Measurements from ENCODE around the gene TP53BP1.
A peak's percentile ranks its signal among the peaks of the same experiment; 100 is the strongest.
"Not testable (repeated sequence)": the region's sequence is repeated elsewhere in the genome, so short reads cannot be mapped to it uniquely, and the experiment has no call there.

The TP53BP1 gene, protein sequence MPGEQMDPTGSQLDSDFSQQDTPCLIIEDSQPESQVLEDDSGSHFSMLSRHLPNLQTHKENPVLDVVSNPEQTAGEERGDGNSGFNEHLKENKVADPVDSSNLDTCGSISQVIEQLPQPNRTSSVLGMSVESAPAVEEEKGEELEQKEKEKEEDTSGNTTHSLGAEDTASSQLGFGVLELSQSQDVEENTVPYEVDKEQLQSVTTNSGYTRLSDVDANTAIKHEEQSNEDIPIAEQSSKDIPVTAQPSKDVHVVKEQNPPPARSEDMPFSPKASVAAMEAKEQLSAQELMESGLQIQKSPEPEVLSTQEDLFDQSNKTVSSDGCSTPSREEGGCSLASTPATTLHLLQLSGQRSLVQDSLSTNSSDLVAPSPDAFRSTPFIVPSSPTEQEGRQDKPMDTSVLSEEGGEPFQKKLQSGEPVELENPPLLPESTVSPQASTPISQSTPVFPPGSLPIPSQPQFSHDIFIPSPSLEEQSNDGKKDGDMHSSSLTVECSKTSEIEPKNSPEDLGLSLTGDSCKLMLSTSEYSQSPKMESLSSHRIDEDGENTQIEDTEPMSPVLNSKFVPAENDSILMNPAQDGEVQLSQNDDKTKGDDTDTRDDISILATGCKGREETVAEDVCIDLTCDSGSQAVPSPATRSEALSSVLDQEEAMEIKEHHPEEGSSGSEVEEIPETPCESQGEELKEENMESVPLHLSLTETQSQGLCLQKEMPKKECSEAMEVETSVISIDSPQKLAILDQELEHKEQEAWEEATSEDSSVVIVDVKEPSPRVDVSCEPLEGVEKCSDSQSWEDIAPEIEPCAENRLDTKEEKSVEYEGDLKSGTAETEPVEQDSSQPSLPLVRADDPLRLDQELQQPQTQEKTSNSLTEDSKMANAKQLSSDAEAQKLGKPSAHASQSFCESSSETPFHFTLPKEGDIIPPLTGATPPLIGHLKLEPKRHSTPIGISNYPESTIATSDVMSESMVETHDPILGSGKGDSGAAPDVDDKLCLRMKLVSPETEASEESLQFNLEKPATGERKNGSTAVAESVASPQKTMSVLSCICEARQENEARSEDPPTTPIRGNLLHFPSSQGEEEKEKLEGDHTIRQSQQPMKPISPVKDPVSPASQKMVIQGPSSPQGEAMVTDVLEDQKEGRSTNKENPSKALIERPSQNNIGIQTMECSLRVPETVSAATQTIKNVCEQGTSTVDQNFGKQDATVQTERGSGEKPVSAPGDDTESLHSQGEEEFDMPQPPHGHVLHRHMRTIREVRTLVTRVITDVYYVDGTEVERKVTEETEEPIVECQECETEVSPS (N-terminal part only)

DNA sequence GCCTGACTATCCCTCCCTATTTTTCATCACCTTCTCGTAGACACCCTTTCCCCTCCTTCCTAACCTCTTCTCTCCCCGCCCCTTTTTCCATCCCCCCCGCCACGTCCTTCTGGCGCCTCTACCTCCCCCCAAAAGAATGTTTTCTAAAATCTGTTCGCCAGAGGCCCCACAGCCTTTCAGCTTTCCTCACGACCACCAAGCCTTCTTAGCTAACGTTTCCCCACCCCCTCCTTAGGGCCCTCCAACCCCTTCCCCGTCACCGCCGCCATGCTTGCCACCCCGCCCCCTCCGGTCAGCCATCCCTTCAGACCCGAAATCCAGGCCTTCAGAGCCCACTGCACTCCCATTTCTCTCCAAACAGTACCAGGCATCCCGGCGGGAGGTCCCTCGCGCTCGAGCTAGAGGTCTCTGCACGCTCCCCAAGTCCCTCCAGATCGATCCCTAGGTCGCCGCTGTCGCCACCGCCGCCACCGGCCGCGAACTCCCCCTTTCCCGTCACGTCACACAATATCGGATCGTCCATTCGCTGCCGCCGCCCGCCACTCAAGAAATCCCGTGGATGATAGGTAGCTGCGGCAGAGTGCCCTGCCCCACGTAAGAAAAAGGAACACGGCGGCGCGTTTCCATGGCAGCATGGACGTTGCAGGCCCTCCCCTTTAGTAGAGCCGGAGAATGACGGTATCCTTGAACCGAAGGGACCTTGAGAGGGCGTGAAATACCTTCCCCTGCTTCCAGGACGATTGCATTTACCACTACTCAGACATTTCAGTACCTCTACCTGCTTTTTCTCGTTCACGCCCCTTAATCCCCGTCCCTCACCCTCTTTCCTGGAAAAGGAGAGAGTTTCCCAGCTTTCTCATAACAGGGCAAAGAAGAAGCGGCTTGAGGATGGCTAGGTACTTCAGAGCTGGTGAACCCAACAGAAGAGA lies at the start of gene TP53BP1:
Gene TP53BP1 (minus strand): TSS at position 484 of the 929 bp plus-strand sequence. CDS start 113 bp downstream, at position 371.
- DNase-seq (ENCODE audit: low read depth): peak; percentile 92

DNA sequence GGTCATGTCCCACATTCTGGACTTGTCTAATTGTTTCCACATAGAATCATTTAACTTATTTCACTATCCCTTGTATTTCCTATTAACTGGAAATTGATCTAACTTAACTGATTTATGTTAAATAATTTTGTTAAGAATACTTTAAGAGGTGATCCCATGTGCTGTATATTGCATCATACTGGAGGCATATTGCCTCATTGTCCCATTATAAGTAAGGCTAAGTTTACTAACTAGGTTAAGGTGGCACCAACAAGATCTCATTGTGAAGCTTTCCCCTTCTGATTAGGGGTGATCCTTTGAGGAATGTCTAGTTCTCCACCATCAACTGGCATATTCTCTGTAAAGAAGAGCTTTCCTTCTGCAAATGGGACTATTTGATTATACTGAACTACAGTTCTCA lies 48.8 kb upstream of the TP53BP1 start:
- no peak for DNase-seq (ENCODE audit: low read depth)

DNA sequence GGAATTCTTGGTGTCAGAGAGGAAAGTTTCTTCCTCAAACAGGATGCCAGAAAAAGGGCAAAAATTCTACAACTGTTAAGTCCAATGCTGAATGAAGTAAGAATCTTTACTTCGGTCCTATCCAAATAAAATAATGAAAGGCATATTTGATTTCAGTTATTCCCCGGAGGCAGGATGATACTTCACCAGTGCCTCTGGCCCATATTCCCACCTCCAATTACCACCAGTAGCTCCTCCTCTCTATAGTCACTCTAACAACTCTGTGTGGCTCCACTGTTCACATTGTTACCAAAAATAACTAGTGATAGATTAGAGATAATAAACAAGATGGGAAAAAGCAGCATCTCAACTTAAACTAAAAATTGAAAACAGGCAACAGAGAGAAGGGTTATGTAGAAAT lies 45.1 kb upstream of the TP53BP1 start:
- no peak for DNase-seq (ENCODE audit: low read depth)

DNA sequence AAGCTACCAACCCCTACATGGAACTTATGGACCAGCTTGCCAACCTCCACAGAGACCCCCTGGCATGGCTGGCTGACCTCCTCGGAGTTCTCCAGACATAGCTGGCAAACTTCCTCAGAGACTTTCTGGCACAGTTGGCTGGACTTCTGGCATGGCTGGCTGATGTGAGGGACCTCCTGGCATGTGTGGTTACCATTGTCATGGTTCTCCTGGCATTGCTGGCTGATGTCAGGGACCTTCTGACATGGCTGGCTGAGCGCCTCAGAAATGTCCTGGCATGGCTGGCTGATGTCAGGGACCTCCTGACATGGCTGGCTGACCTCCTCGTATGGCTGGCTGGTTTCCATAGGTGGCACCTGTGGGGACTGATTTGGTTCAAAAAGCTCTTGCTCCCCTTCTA lies 41.9 kb upstream of the TP53BP1 start:
- DNase-seq (ENCODE audit: low read depth): no peak

DNA sequence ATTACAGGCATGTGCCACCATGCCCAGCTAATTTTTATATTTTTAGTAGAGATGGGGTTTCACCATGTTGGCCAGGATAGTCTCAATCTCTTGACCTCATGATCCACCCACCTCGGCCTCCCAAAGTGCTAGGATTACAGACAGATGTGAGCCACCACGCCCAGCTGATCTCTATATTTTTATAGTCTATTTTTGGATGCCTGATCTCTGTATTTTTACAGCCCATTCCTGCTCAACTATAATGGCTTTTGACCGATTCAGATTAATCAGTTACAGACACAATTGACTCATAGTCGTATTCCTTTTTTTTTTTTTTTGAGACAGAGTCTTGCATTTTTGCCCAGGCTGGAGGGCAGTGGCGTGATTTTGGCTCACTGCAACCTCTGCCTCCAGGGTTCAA lies 39.9 kb upstream of the TP53BP1 start:
- not testable (repeated sequence) for DNase-seq (ENCODE audit: low read depth)

DNA sequence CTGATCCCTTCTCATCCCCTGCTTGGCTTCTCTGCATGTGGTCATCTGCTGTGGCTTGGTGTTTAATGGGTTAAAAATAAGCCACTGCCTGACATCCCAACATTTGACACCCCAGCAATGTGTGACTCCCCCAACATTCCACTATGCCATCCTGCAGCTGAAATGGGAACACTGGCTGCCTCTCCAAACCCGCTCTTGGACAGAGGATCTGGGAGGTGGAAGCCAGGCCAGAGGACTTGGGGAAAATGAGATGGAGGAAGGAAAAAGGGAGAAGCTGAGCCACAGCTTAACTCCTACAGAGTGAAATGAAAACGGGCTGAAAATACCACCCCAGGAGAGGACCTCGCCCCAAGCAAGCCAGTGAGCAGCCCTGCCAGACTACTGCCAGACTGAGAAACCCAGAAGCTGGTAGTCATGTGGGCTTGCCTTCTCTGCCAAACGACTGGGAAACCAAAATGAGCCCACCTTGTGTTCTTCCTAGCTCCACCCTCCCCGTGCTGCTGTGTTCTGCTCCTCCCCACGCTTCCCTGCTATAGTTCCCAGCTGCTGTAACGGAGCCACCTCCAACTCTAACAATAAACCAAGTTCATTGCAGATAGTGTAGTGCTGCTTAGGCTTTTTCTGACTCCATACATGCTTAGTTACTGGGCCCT lies 38.2 kb upstream of the TP53BP1 start:
- no peak for DNase-seq (ENCODE audit: low read depth)

DNA sequence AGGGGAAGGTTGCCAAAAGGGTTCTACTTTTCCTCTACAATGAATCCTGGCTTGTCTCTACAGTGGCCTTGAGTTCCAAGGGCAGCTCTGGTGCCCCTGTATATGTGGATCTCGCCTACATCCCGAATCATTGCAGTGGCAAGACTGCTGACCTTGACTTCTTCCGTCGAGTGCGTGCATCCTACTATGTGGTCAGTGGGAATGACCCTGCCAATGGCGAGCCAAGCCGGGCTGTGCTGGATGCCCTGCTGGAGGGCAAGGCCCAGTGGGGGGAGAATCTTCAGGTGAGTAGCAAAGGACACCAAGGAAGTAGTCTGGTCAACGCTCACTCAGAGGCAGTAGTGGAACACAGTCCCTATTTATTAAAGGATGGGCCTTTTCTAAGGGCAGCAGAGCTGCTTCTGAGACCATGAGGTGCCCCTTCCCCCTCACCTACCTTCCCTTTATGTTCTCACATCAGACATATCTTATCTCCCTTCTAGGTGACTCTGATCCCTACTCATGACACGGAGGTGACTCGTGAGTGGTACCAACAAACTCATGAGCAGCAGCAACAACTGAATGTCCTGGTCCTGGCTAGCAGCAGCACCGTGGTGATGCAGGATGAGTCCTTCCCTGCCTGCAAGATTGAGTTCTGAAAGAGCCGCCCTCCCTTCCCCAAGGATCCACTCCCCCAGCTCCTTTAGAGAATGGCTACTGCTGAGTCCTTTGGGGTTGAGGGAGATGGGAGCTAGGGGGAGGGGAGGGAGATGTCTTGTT lies 36.8 kb upstream of the TP53BP1 start:
- no peak for DNase-seq (ENCODE audit: low read depth)

DNA sequence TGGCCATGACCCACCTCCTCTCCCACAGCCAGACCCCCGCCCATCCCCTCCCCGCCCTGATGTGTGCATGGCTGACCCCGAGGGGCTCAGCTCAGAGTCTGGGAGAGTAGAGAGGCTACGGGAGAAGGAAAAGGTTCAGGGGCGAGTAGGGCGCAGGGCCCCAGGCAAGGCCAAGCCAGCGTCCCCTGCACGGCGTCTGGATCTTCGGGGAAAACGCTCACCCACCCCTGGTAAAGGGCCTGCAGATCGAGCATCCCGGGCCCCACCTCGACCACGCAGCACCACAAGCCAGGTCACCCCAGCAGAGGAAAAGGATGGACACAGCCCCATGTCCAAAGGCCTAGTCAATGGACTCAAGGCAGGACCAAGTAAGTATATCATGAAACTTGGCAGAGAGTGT lies 36.2 kb upstream of the TP53BP1 start:
- DNase-seq (ENCODE audit: low read depth): no peak

DNA sequence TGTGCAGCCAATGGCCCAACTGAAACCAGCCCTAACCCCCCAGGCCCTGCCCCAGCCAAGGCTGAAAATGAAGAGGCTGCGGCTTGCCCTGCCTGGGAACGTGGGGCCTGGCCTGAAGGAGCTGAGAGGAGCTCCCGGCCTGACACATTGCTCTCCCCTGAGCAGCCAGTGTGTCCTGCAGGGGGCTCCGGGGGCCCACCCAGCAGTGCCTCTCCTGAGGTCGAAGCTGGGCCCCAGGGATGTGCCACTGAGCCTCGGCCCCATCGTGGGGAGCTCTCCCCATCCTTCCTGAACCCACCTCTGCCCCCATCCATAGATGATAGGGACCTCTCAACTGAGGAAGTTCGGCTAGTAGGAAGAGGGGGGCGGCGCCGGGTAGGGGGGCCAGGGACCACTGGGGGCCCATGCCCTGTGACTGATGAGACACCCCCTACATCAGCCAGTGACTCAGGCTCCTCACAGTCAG lies 35.6 kb upstream of the TP53BP1 start:
- DNase-seq (ENCODE audit: low read depth): no peak

DNA sequence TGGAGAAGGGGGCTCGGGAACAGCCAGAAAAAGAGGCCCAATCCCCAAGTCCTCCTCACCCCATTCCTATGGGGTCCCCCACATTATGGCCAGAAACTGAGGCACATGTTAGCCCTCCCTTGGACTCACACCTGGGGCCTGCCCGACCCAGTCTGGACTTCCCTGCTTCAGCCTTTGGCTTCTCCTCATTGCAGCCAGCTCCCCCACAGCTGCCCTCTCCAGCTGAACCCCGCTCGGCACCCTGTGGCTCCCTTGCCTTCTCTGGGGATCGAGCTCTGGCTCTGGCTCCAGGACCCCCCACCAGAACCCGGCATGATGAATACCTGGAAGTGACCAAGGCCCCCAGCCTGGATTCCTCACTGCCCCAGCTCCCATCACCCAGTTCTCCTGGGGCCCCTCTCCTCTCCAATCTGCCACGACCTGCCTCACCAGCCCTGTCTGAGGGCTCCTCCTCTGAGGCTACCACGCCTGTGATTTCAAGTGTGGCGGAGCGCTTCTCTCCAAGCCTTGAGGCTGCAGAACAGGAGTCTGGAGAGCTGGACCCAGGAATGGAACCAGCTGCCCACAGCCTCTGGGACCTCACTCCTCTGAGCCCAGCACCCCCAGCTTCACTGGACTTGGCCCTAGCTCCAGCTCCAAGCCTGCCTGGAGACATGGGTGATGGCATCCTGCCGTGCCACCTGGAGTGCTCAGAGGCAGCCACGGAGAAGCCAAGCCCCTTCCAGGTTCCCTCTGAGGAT lies 35.0 kb upstream of the TP53BP1 start:
- DNase-seq (ENCODE audit: low read depth): no peak

DNA sequence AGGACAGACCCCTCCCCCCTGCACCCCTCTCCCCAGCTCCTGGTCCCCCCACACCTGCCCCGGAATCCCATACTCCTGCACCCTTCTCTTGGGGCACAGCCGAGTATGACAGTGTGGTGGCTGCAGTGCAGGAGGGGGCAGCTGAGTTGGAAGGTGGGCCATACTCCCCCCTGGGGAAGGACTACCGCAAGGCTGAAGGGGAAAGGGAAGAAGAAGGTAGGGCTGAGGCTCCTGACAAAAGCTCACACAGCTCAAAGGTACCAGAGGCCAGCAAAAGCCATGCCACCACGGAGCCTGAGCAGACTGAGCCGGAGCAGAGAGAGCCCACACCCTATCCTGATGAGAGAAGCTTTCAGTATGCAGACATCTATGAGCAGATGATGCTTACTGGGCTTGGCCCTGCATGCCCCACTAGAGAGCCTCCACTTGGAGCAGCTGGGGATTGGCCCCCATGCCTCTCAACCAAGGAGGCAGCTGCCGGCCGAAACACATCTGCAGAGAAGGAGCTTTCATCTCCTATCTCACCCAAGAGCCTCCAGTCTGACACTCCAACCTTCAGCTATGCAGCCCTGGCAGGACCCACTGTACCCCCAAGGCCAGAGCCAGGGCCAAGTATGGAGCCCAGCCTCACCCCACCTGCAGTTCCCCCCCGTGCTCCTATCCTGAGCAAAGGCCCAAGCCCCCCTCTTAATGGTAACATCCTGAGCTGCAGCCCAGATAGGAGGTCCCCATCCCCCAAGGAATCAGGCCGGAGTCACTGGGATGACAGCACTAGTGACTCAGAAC lies 34.3 kb upstream of the TP53BP1 start:
- no peak for DNase-seq (ENCODE audit: low read depth)

DNA sequence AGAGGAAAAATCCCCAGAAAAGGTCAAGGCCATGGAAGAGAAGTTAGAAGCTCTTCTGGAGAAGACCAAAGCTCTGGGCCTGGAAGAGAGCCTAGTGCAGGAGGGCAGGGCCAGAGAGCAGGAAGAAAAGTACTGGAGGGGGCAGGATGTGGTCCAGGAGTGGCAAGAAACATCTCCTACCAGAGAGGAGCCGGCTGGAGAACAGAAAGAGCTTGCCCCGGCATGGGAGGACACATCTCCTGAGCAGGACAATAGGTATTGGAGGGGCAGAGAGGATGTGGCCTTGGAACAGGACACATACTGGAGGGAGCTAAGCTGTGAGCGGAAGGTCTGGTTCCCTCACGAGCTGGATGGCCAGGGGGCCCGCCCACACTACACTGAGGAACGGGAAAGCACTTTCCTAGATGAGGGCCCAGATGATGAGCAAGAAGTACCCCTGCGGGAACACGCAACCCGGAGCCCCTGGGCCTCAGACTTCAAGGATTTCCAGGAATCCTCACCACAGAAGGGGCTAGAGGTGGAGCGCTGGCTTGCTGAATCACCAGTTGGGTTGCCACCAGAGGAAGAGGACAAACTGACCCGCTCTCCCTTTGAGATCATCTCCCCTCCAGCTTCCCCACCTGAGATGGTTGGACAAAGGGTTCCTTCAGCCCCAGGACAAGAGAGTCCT lies 33.4 kb upstream of the TP53BP1 start:
- no peak for DNase-seq (ENCODE audit: low read depth)

DNA sequence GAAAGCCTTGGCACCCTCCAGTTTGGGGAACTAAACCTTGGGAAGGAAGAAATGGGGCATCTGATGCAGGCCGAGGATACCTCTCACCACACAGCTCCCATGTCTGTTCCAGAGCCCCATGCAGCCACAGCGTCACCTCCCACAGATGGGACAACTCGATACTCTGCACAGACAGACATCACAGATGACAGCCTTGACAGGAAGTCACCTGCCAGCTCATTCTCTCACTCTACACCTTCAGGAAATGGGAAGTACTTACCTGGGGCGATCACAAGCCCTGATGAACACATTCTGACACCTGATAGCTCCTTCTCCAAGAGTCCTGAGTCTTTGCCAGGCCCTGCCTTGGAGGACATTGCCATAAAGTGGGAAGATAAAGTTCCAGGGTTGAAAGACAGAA lies 32.2 kb upstream of the TP53BP1 start:
- no peak for DNase-seq (ENCODE audit: low read depth)

DNA sequence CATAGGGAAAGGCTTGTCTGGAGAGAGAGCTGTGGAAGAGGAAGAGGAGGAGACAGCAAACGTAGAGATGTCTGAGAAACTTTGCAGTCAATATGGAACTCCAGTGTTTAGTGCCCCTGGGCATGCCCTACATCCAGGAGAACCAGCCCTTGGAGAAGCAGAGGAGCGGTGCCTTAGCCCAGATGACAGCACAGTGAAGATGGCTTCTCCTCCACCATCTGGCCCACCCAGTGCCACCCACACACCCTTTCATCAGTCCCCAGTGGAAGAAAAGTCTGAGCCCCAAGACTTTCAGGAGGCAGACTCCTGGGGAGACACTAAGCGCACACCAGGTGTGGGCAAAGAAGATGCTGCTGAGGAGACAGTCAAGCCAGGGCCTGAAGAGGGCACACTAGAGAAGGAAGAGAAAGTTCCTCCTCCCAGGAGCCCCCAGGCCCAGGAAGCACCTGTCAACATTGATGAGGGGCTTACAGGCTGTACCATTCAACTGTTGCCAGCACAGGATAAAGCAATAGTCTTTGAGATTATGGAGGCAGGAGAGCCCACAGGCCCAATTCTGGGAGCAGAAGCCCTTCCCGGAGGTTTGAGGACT lies 31.4 kb upstream of the TP53BP1 start:
- no peak for DNase-seq (ENCODE audit: low read depth)

DNA sequence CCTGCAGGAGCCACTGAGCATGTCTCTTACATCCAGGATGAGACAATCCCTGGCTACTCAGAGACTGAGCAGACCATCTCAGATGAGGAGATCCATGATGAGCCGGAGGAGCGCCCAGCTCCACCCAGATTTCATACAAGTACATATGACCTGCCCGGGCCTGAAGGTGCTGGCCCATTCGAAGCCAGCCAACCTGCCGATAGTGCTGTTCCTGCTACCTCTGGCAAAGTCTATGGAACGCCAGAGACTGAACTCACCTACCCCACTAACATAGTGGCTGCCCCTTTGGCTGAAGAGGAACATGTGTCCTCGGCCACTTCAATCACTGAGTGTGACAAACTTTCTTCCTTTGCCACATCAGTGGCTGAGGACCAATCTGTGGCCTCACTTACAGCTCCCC lies 30.7 kb upstream of the TP53BP1 start:
- DNase-seq (ENCODE audit: low read depth): no peak

DNA sequence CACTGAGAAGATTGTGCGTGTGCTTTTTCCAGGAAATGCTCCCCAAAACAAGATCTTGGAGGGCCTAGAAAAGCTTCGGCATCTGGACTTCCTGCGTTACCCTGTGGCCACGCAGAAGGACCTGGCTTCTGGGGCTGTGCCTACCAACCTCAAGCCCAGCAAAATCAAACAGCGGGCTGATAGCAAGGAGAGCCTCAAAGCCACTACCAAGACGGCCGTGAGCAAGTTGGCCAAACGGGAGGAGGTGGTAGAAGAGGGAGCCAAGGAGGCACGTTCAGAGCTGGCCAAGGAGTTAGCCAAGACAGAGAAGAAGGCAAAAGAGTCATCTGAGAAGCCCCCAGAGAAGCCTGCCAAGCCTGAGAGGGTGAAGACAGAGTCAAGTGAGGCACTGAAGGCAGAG lies 29.3 kb upstream of the TP53BP1 start:
- no peak for DNase-seq (ENCODE audit: low read depth)

DNA sequence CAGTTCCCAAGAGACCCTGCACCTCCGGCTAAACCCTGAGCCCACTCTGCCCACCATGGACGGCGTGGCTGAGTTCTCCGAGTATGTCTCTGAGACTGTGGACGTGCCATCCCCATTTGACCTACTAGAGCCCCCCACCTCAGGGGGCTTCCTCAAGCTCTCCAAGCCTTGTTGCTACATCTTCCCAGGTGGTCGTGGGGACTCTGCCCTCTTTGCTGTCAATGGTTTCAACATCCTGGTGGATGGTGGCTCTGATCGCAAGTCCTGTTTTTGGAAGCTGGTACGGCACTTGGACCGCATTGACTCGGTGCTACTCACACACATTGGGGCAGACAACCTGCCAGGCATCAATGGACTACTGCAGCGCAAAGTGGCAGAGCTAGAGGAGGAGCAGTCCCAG lies 28.5 kb upstream of the TP53BP1 start:
- DNase-seq (ENCODE audit: low read depth): no peak
